ENCODE data around the gene DIPK1B. TPM values are rescaled to one million over a fixed set of nuclear protein-coding genes. Genes with fewer than 3 reads are reported as not detected.

The DIPK1B gene
- total RNA-seq, 4 donors from 2014 or later = 3.2 to 26.3 (median 21.0) TPM

GRCh38 chr9:136712690-136713544 is 545 bp downstream of the DIPK1B start:
- intact Hi-C loops (cut with DNase I; ENCODE audit: low total_unique reads) = no loop called here
- Histone ChIP-seq H3K36me3 (no peaks in the 10 kb centered on the region), H3K27me3 (no peaks in the 10 kb centered on the region), H3K9me3 (no peaks in the 10 kb centered on the region), H3K4me1 (peaks cover 0 to 7% of the 10 kb centered on the region in 2 donors), H3K4me3 (peak overlapping the region; percentile 36 to 53), H3K27ac (peak overlapping the region; percentile 64 to 66)
- no peak for DNase-seq
- TF ChIP-seq CTCF (IDR thresholded peaks at IDR 0.05) (no peak), POLR2A (IDR thresholded peaks at IDR 0.05) (no peak)

- peaks cover 0 to 7% of the 10 kb centered on the region in 2 donors for H3K4me1 ChIP-seq
- no peaks in the 10 kb centered on the region for H3K36me3 ChIP-seq
- H3K4me3 ChIP-seq = peak overlapping the region in 1 of 2 donors; percentile 36
- TF ChIP-seq POLR2A (IDR thresholded peaks at IDR 0.05) (no peak), CTCF (IDR thresholded peaks at IDR 0.05) (no peak)
- H3K27ac ChIP-seq = peak overlapping the region; percentile 64 to 66
- no peaks in the 10 kb centered on the region for H3K27me3 ChIP-seq
- no peaks in the 10 kb centered on the region for H3K9me3 ChIP-seq
- intact Hi-C loops (cut with DNase I; ENCODE audit: low total_unique reads) = no loop called here
- no peak for DNase-seq
These were observed 1.2 kb downstream of the DIPK1B start for GRCh38 chr9:136713550-136713949.

GRCh38 chr9:136714096-136714892 is 1.9 kb downstream of the DIPK1B start:
- DNase-seq = peak in 1 of 2 donors; percentile 58
- intact Hi-C loops (cut with DNase I; ENCODE audit: low total_unique reads) = no loop called here
- Histone ChIP-seq H3K9me3 (no peaks in the 10 kb centered on the region), H3K4me3 (no peak overlapping the region), H3K4me1 (peaks cover 0 to 7% of the 10 kb centered on the region in 2 donors), H3K36me3 (no peaks in the 10 kb centered on the region), H3K27me3 (no peaks in the 10 kb centered on the region), H3K27ac (peak overlapping the region; percentile 64 to 72)
- no peak for TF ChIP-seq POLR2A (IDR thresholded peaks at IDR 0.05)
- no peak for TF ChIP-seq CTCF (IDR thresholded peaks at IDR 0.05)

DNA sequence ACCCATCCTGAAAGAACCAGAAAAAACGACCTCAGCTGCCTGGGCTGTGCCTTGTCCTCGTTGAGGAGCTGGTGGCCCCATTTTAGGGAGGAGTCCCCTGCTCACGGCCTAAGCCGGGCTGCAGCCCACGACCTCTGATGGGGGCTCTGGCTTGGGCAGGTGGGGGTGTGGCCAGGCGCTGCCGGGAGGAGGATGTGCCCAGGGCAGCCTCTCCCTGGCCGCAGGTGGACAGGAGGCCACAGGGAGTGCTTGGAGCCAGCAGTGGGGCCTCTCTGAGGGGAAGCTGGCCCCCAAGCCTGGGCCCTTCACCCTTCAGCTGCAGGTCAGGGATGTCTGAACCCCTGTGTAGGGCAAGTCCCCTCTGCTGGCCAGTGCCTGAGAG is 2.5 kb downstream of the DIPK1B start:
- no peak for TF ChIP-seq CTCF (IDR thresholded peaks at IDR 0.05)
- TF ChIP-seq POLR2A (IDR thresholded peaks at IDR 0.05) = no peak
- Histone ChIP-seq H3K9me3 (no peaks in the 10 kb centered on the region), H3K4me1 (peaks cover 0 to 8% of the 10 kb centered on the region in 2 donors), H3K36me3 (no peaks in the 10 kb centered on the region), H3K27ac (peak overlapping the region; percentile 62 to 72), H3K27me3 (no peaks in the 10 kb centered on the region), H3K4me3 (no peak overlapping the region)
- intact Hi-C loops (cut with DNase I; ENCODE audit: low total_unique reads) = no loop called here
- DNase-seq = no peak

GRCh38 chr9:136717399-136717798 is 5.0 kb downstream of the DIPK1B start:
- H3K27me3 ChIP-seq = no peaks in the 10 kb centered on the region
- H3K4me1 ChIP-seq = peaks cover 0 to 8% of the 10 kb centered on the region in 2 donors
- H3K27ac ChIP-seq = no peak overlapping the region
- DNase-seq = no peak
- TF ChIP-seq POLR2A (IDR thresholded peaks at IDR 0.05) (no peak), CTCF (IDR thresholded peaks at IDR 0.05) (no peak)
- H3K36me3 ChIP-seq = no peaks in the 10 kb centered on the region
- H3K4me3 ChIP-seq = no peak overlapping the region
- intact Hi-C loops (cut with DNase I; ENCODE audit: low total_unique reads) = no loop called here
- H3K9me3 ChIP-seq = no peaks in the 10 kb centered on the region
